HEK293 (cell line): ENCODE measurements around the gene MAP4K5.

Experiments
- BCL11A ChIP-seq: fragments of 450-650 bp; formaldehyde crosslinking; IDR thresholded peaks from 2 replicates; pipeline ENCODE4 v1.5.1; 2016; ENCODE audit warnings: low read depth, missing biosample characterization, missing genetic modification characterization
- HOXC10 ChIP-seq: sonication (generic); formaldehyde crosslinking; IDR thresholded peaks from 2 replicates; pipeline ENCODE4 v1.8.1; 2023; ENCODE audit warnings: mild to moderate bottlenecking, missing genetic modification reagents
- KLF8 ChIP-seq: fragments of 450-650 bp; formaldehyde crosslinking; IDR thresholded peaks from 2 replicates; pipeline ENCODE4 v1.5.1; 2016; ENCODE audit warnings: missing biosample characterization, missing genetic modification characterization
- OSR2 ChIP-seq: fragments of 450-650 bp; formaldehyde crosslinking; IDR thresholded peaks from 2 replicates; pipeline ENCODE4 v1.5.1; 2016; ENCODE audit warnings: missing biosample characterization, missing genetic modification characterization
- SCRT2 ChIP-seq: fragments of 450-650 bp; formaldehyde crosslinking; IDR thresholded peaks from 2 replicates; pipeline ENCODE4 v1.5.1; 2016; ENCODE audit warnings: missing biosample characterization, missing genetic modification characterization
- SP3 ChIP-seq: fragments of 450-650 bp; formaldehyde crosslinking; IDR thresholded peaks from 2 replicates; pipeline ENCODE4 v1.5.1; 2016; ENCODE audit warnings: missing biosample characterization, missing genetic modification characterization
- TRIM28 ChIP-seq: IDR thresholded peaks from 2 replicates; pipeline ENCODE4 v1.6.1; 2011; ENCODE audit warnings: low read length, control low read depth, borderline replicate concordance
- WT1 ChIP-seq: fragments of 450-650 bp; formaldehyde crosslinking; IDR thresholded peaks from 2 replicates; pipeline ENCODE4 v1.5.1; 2016; ENCODE audit warnings: missing biosample characterization, missing genetic modification characterization
- ZBTB44 ChIP-seq: fragments of 450-650 bp; IDR thresholded peaks from 2 replicates; pipeline ENCODE4 v1.5.1; 2018; ENCODE audit warnings: missing biosample characterization, mild to moderate bottlenecking, missing genetic modification characterization
- ZFP3 ChIP-seq: fragments of 450-650 bp; formaldehyde crosslinking; IDR thresholded peaks from 2 replicates; pipeline ENCODE4 v1.5.1; 2016; ENCODE audit warnings: low read depth, missing biosample characterization, missing genetic modification characterization
- ZNF223 ChIP-seq: fragments of 450-650 bp; formaldehyde crosslinking; IDR thresholded peaks from 2 replicates; pipeline ENCODE4 v1.5.1; 2016; ENCODE audit warnings: missing biosample characterization, missing genetic modification characterization
- ZNF280C ChIP-seq: fragments of 450-650 bp; formaldehyde crosslinking; IDR thresholded peaks from 2 replicates; pipeline ENCODE4 v1.5.1; 2016; ENCODE audit warnings: missing biosample characterization, missing genetic modification characterization
- ZNF394 ChIP-seq: fragments of 450-650 bp; formaldehyde crosslinking; IDR thresholded peaks from 2 replicates; pipeline ENCODE4 v1.5.1; 2016; ENCODE audit warnings: missing biosample characterization, missing genetic modification characterization, mild to moderate bottlenecking, moderate library complexity, borderline replicate concordance
- ZNF449 ChIP-seq: fragments of 450-650 bp; formaldehyde crosslinking; IDR thresholded peaks from 2 replicates; pipeline ENCODE4 v1.5.1; 2017; ENCODE audit warnings: missing biosample characterization, mild to moderate bottlenecking, missing genetic modification characterization, moderate library complexity
- ZNF488 ChIP-seq: fragments of 450-650 bp; formaldehyde crosslinking; IDR thresholded peaks from 2 replicates; pipeline ENCODE4 v1.5.1; 2016; ENCODE audit warnings: missing biosample characterization, missing genetic modification characterization
- ZNF549 ChIP-seq: fragments of 450-650 bp; IDR thresholded peaks from 2 replicates; pipeline ENCODE4 v1.5.1; 2018; ENCODE audit warnings: missing biosample characterization, missing genetic modification characterization, mild to moderate bottlenecking, inconsistent platforms, moderate library complexity
- ZNF561 ChIP-seq: fragments of 450-650 bp; IDR thresholded peaks from 2 replicates; pipeline ENCODE4 v1.5.1; 2018; ENCODE audit warnings: missing biosample characterization, missing genetic modification characterization, borderline replicate concordance
- ZNF626 ChIP-seq: fragments of 450-650 bp; sonication (Bioruptor Pico); formaldehyde crosslinking; IDR thresholded peaks from 2 replicates; pipeline ENCODE4 v1.5.1; 2018; ENCODE audit warnings: missing biosample characterization, missing genetic modification characterization, inconsistent platforms
- ZNF629 ChIP-seq: fragments of 450-650 bp; formaldehyde crosslinking; IDR thresholded peaks from 2 replicates; pipeline ENCODE4 v1.5.1; 2017; ENCODE audit warnings: missing biosample characterization, missing genetic modification characterization
- ZNF677 ChIP-seq: fragments of 450-650 bp; IDR thresholded peaks from 2 replicates; pipeline ENCODE4 v1.5.0; 2018; ENCODE audit warnings: missing biosample characterization, mild to moderate bottlenecking, missing genetic modification characterization, moderate library complexity
- ZNF701 ChIP-seq: fragments of 450-650 bp; formaldehyde crosslinking; IDR thresholded peaks from 2 replicates; pipeline ENCODE4 v1.5.1; 2016; ENCODE audit warnings: missing biosample characterization, missing genetic modification characterization
- ZNF776 ChIP-seq: fragments of 450-650 bp; formaldehyde crosslinking; IDR thresholded peaks from 2 replicates; pipeline ENCODE4 v1.5.0; 2017; ENCODE audit warnings: missing biosample characterization, missing genetic modification characterization, borderline replicate concordance
- TF ChIP-seq, protein P1 (sequence below): fragments of 450-650 bp; formaldehyde crosslinking; IDR thresholded peaks from 2 replicates; pipeline ENCODE4 v1.5.1; 2016; ENCODE audit warnings: missing biosample characterization, missing genetic modification characterization, low read depth
- TF ChIP-seq, protein P2 (sequence below): fragments of 450-650 bp; formaldehyde crosslinking; conservative IDR thresholded peaks from 2 replicates; pipeline ENCODE4 v1.5.1; 2016; ENCODE audit warnings: low read depth, missing biosample characterization, missing genetic modification characterization
- TF ChIP-seq, protein P3 (sequence below): fragments of 450-650 bp; formaldehyde crosslinking; IDR thresholded peaks from 2 replicates; pipeline ENCODE4 v1.5.1; 2016; ENCODE audit warnings: missing biosample characterization, missing genetic modification characterization

Gene MAP4K5

GRCh38 chr14:50559990-50560930, 27.9 kb upstream of the MAP4K5 start, which contains the start of gene ATL1 (continued):
- TF ChIP-seq, protein P1, sequence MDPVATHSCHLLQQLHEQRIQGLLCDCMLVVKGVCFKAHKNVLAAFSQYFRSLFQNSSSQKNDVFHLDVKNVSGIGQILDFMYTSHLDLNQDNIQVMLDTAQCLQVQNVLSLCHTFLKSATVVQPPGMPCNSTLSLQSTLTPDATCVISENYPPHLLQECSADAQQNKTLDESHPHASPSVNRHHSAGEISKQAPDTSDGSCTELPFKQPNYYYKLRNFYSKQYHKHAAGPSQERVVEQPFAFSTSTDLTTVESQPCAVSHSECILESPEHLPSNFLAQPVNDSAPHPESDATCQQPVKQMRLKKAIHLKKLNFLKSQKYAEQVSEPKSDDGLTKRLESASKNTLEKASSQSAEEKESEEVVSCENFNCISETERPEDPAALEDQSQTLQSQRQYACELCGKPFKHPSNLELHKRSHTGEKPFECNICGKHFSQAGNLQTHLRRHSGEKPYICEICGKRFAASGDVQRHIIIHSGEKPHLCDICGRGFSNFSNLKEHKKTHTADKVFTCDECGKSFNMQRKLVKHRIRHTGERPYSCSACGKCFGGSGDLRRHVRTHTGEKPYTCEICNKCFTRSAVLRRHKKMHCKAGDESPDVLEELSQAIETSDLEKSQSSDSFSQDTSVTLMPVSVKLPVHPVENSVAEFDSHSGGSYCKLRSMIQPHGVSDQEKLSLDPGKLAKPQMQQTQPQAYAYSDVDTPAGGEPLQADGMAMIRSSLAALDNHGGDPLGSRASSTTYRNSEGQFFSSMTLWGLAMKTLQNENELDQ (tag by site-specific recombination): no peak
- TF ChIP-seq KLF8 (tag by site-specific recombination) (no peak), SCRT2 (tag by site-specific recombination) (peak; percentile 50; the same call in 1 of the 2 replicates), ZFP3 (tag by site-specific recombination) (no peak), ZNF280C (tag by site-specific recombination) (no peak), WT1 (tag by site-specific recombination) (peak; percentile 54), ZNF776 (no peak), ZNF549 (tag by site-specific recombination) (peak; percentile 84), SP3 (tag by site-specific recombination) (peak; percentile 25), ZBTB44 (tag by site-specific recombination) (no peak), ZNF449 (tag by site-specific recombination) (0 out of 2 replicates have a peak, but pooled peaks have one; percentile 47), ZNF488 (tag by site-specific recombination) (no peak), ZNF394 (tag by site-specific recombination) (no peak; the same call in 1 of the 2 replicates), ZNF561 (tag by site-specific recombination) (no peak), ZNF701 (tag by site-specific recombination) (no peak), TRIM28 (no peak), BCL11A (tag by site-specific recombination) (no peak), HOXC10 (CRISPR knock-in tag) (no peak), ZNF223 (peak; percentile 95), ZNF626 (tag by site-specific recombination) (no peak), ZNF629 (tag by site-specific recombination) (0 out of 2 replicates have a peak, but pooled peaks have one; percentile 26), ZNF677 (tag by site-specific recombination) (no peak), OSR2 (tag by site-specific recombination) (peak; percentile 65)
- TF ChIP-seq, protein P2, sequence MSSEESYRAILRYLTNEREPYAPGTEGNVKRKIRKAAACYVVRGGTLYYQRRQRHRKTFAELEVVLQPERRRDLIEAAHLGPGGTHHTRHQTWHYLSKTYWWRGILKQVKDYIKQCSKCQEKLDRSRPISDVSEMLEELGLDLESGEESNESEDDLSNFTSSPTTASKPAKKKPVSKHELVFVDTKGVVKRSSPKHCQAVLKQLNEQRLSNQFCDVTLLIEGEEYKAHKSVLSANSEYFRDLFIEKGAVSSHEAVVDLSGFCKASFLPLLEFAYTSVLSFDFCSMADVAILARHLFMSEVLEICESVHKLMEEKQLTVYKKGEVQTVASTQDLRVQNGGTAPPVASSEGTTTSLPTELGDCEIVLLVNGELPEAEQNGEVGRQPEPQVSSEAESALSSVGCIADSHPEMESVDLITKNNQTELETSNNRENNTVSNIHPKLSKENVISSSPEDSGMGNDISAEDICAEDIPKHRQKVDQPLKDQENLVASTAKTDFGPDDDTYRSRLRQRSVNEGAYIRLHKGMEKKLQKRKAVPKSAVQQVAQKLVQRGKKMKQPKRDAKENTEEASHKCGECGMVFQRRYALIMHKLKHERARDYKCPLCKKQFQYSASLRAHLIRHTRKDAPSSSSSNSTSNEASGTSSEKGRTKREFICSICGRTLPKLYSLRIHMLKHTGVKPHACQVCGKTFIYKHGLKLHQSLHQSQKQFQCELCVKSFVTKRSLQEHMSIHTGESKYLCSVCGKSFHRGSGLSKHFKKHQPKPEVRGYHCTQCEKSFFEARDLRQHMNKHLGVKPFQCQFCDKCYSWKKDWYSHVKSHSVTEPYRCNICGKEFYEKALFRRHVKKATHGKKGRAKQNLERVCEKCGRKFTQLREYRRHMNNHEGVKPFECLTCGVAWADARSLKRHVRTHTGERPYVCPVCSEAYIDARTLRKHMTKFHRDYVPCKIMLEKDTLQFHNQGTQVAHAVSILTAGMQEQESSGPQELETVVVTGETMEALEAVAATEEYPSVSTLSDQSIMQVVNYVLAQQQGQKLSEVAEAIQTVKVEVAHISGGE (tag by site-specific recombination): peak; percentile 6; the same call in 1 of the 2 replicates
- TF ChIP-seq, protein P3, sequence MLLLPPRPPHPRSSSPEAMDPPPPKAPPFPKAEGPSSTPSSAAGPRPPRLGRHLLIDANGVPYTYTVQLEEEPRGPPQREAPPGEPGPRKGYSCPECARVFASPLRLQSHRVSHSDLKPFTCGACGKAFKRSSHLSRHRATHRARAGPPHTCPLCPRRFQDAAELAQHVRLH (tag by site-specific recombination): no peak
